Bronchial epithelial cell (primary cell): ENCODE data around the gene ZNF423. TPM values are rescaled to one million over a fixed set of nuclear protein-coding genes. Genes with fewer than 3 reads are reported as not detected.

Experiments used
- DNase-seq: peaks from one replicate; pipeline ENCODE4 v3.0.0-alpha.2; 2010; ENCODE audit warnings: low read depth
- FAIRE-seq: peaks from 2 replicates; lab custom pipeline; 2011; peaks lifted over from hg19 to GRCh38; lab: Jason Lieb, UNC
- H3K27me3 ChIP-seq: 2 replicates; pipeline ENCODE4 v1.5.1; 2011; ENCODE audit warnings: low read length; ENCODE audit not compliant: control insufficient read depth, insufficient read depth
- H3K36me3 ChIP-seq: 2 replicates; pipeline ENCODE4 v1.5.1; 2011; ENCODE audit warnings: low read length; ENCODE audit not compliant: control insufficient read depth, insufficient read depth
- H3K4me3 ChIP-seq: 2 replicates; pipeline ENCODE4 v1.5.1; 2011; ENCODE audit warnings: mild to moderate bottlenecking, low read depth, low read length, control low read depth
- total RNA-seq: library from RNA; depleted of rRNA; stranded (reverse); fragments of >200 nt; gene quantifications from 2 replicates; pipeline ENCODE4 v1.2.1, GENCODE V29; 2014
- TF ChIP-seq, protein P1 (sequence below): IDR thresholded peaks from 2 replicates; pipeline ENCODE4 v1.5.1; 2011; ENCODE audit warnings: mild to moderate bottlenecking, moderate library complexity, low read length, control low read depth, inconsistent platforms; ENCODE audit not compliant: insufficient read depth, severe bottlenecking

The ZNF423 gene
- total RNA-seq, 1 donor from 2014 or later: under 0.01 TPM

GRCh38 chr16:49635009-49635350, 220.9 kb downstream of the ZNF423 start:
- Histone ChIP-seq H3K27me3 (no peaks in the 10 kb centered on the region), H3K36me3 (no peaks in the 10 kb centered on the region), H3K4me3 (no peak overlapping the region)
- FAIRE-seq (no peak), DNase-seq (no peak)
- TF ChIP-seq, protein P1, sequence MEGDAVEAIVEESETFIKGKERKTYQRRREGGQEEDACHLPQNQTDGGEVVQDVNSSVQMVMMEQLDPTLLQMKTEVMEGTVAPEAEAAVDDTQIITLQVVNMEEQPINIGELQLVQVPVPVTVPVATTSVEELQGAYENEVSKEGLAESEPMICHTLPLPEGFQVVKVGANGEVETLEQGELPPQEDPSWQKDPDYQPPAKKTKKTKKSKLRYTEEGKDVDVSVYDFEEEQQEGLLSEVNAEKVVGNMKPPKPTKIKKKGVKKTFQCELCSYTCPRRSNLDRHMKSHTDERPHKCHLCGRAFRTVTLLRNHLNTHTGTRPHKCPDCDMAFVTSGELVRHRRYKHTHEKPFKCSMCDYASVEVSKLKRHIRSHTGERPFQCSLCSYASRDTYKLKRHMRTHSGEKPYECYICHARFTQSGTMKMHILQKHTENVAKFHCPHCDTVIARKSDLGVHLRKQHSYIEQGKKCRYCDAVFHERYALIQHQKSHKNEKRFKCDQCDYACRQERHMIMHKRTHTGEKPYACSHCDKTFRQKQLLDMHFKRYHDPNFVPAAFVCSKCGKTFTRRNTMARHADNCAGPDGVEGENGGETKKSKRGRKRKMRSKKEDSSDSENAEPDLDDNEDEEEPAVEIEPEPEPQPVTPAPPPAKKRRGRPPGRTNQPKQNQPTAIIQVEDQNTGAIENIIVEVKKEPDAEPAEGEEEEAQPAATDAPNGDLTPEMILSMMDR: no peak

DNA sequence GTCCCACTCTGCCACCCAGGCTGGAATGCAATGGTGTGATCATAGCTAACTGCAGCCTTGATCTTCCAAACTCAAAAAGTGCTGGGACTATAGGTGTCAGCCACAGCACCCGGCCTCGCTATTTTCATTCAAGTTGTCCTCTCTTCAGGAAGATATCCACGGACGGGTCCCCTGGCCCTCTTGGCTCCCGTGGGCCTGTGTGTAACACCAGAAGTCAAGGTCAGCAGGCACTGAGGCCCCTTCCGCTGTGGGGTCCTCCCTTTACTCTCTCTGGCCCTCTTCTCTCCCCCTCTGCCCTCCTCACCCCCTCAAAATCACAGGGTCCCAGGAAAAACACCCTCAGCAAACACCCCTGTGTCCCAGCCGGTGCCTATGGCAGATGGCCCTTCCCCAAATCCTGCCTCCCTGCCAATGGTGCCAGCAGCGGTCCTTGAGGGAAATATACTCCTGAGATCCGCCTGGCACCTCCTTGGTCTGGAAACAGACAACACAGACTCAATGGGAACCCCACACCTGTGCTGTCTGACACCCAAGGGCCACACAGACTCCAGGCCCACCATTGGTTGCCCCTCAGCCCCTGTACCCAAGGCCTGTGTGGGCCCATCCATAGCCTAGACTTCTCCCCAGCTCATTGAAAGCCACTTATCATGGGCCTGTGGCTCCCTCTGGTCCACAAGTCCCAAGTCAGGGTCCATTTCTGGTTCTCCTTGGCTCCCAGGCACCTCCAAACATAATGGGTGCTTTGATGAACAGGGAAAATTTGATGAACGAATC, 221.5 kb downstream of the ZNF423 start:
- TF ChIP-seq, protein P1: no peak
- FAIRE-seq (no peak), DNase-seq (no peak)

GRCh38 chr16:49632795-49633184, 223.1 kb downstream of the ZNF423 start:
- Histone ChIP-seq H3K27me3 (no peaks in the 10 kb centered on the region), H3K36me3 (no peaks in the 10 kb centered on the region), H3K4me3 (no peak overlapping the region)
- no peak for DNase-seq
- TF ChIP-seq, protein P1: no peak
- no peak for FAIRE-seq

More for the DNA sequence above, 221.5 kb downstream of the ZNF423 start:
- no peaks in the 10 kb centered on the region for H3K36me3 ChIP-seq
- H3K4me3 ChIP-seq: no peak overlapping the region
- H3K27me3 ChIP-seq: no peaks in the 10 kb centered on the region

DNA sequence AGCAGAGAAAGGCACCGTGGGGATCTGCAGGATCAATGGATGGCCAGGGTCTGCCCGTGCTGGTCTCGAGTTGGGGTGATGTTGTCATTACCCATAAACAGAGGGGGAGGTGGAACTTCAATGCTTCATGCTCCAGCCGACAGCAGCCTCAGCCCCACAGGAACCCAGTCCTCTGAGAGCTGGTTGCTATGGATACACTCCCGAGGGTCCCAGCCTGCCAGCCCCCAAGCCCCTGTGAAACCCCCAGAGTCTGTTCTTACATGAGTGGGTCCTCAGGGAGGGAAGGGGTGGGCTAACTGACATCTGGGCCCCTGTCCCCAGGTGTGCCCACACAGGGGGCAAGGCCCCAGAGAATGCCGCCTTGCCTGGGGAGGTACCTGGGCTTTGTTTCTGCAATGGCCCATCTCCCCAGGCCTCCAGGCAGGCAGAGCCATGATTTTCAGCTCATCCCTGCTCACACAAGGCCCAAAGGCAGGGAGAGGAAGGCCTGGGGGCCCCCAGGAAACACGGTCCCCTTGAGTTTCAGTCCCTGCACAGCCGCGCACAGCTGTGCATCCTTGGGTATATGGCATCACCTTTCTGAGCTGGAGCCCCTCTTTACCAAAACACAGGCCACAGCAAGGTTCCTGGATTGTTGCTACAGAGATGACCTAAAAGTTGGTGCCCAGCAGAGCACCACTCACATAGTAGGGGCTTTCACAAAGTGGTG, 223.7 kb downstream of the ZNF423 start:
- H3K36me3 ChIP-seq: no peaks in the 10 kb centered on the region
- TF ChIP-seq, protein P1: no peak
- H3K4me3 ChIP-seq: no peak overlapping the region
- H3K27me3 ChIP-seq: no peaks in the 10 kb centered on the region
- FAIRE-seq: no peak
- DNase-seq: no peak

- H3K36me3 ChIP-seq: no peaks in the 10 kb centered on the region
- no peak overlapping the region for H3K4me3 ChIP-seq
- TF ChIP-seq, protein P1: no peak
- no peaks in the 10 kb centered on the region for H3K27me3 ChIP-seq
- FAIRE-seq: peak; percentile 60
- no peak for DNase-seq
Observed at GRCh38 chr16:49631187-49632041, 224.5 kb downstream of the ZNF423 start.
